ENCODE measurements around the gene DBF4.
"Not testable (repeated sequence)": the region's sequence is repeated elsewhere in the genome, so short reads cannot be mapped to it uniquely, and the experiment has no call there.

Gene DBF4

GRCh38 chr7:87866533-87866932 lies 9.8 kb upstream of the DBF4 start:
- H3K4me1 ChIP-seq (ENCODE audit: control insufficient read depth, insufficient read depth, low read length); H3K9ac ChIP-seq (ENCODE audit: low read length); H3K36me3 ChIP-seq (ENCODE audit: control insufficient read depth, insufficient read depth, low read length, severe bottlenecking); DNase-seq (ENCODE audit: low read depth); H3K27me3 ChIP-seq (replicated peaks; ENCODE audit: control insufficient read depth, insufficient read depth, low read length); H3K4me3 ChIP-seq (ENCODE audit: low read length): not testable (repeated sequence)
- H3K9me3 ChIP-seq (ENCODE audit: control insufficient read depth, low read length) = peaks cover 13% of the 10 kb centered on the region

- peaks cover 13% of the 10 kb centered on the region for H3K9me3 ChIP-seq (ENCODE audit: control insufficient read depth, low read length)
These were observed 5.8 kb upstream of the DBF4 start for GRCh38 chr7:87870471-87870870.

GRCh38 chr7:87872346-87872745 lies 3.9 kb upstream of the DBF4 start:
- peaks cover 5% of the 10 kb centered on the region for H3K4me1 ChIP-seq (ENCODE audit: control insufficient read depth, insufficient read depth, low read length)
- no peaks in the 10 kb centered on the region for H3K36me3 ChIP-seq (ENCODE audit: control insufficient read depth, insufficient read depth, low read length, severe bottlenecking)
- H3K27me3 ChIP-seq (replicated peaks; ENCODE audit: control insufficient read depth, insufficient read depth, low read length) = no peaks in the 10 kb centered on the region
- no peak overlapping the region for H3K9ac ChIP-seq (ENCODE audit: low read length)
- no peak for DNase-seq (ENCODE audit: low read depth)
- H3K9me3 ChIP-seq (ENCODE audit: control insufficient read depth, low read length) = no peaks in the 10 kb centered on the region
- H3K4me3 ChIP-seq (ENCODE audit: low read length) = no peak overlapping the region

More at GRCh38 chr7:87870471-87870870, 5.8 kb upstream of the DBF4 start:
- Histone ChIP-seq H3K9ac (ENCODE audit: low read length) (no peak overlapping the region), H3K4me1 (ENCODE audit: control insufficient read depth, insufficient read depth, low read length) (peaks cover 5% of the 10 kb centered on the region), H3K36me3 (ENCODE audit: control insufficient read depth, insufficient read depth, low read length, severe bottlenecking) (no peaks in the 10 kb centered on the region), H3K4me3 (ENCODE audit: low read length) (no peak overlapping the region), H3K27me3 (replicated peaks; ENCODE audit: control insufficient read depth, insufficient read depth, low read length) (no peaks in the 10 kb centered on the region)
- DNase-seq (ENCODE audit: low read depth) = no peak

- not testable (repeated sequence) for H3K9ac ChIP-seq (ENCODE audit: low read length); H3K4me3 ChIP-seq (ENCODE audit: low read length); H3K36me3 ChIP-seq (ENCODE audit: control insufficient read depth, insufficient read depth, low read length, severe bottlenecking); H3K27me3 ChIP-seq (replicated peaks; ENCODE audit: control insufficient read depth, insufficient read depth, low read length); H3K9me3 ChIP-seq (ENCODE audit: control insufficient read depth, low read length); DNase-seq (ENCODE audit: low read depth)
- peaks cover 14% of the 10 kb centered on the region for H3K4me1 ChIP-seq (ENCODE audit: control insufficient read depth, insufficient read depth, low read length)
These were observed 3.0 kb upstream of the DBF4 start for GRCh38 chr7:87873328-87873727.

- Histone ChIP-seq H3K9me3 (ENCODE audit: control insufficient read depth, low read length) (no peaks in the 10 kb centered on the region), H3K4me1 (ENCODE audit: control insufficient read depth, insufficient read depth, low read length) (peaks cover 18% of the 10 kb centered on the region), H3K4me3 (ENCODE audit: low read length) (no peak overlapping the region), H3K36me3 (ENCODE audit: control insufficient read depth, insufficient read depth, low read length, severe bottlenecking) (no peaks in the 10 kb centered on the region), H3K9ac (ENCODE audit: low read length) (no peak overlapping the region), H3K27me3 (replicated peaks; ENCODE audit: control insufficient read depth, insufficient read depth, low read length) (no peaks in the 10 kb centered on the region)
- no peak for DNase-seq (ENCODE audit: low read depth)
These were observed 2.2 kb upstream of the DBF4 start for GRCh38 chr7:87874066-87874465.

- peaks cover 18% of the 10 kb centered on the region for H3K4me1 ChIP-seq (ENCODE audit: control insufficient read depth, insufficient read depth, low read length)
- no peak for DNase-seq (ENCODE audit: low read depth)
These were observed 898 bp upstream of the DBF4 start for GRCh38 chr7:87875151-87876039.

GRCh38 chr7:87876869-87877234 lies 559 bp downstream of the DBF4 start:
- peaks cover 18% of the 10 kb centered on the region for H3K4me1 ChIP-seq (ENCODE audit: control insufficient read depth, insufficient read depth, low read length)
- no peaks in the 10 kb centered on the region for H3K36me3 ChIP-seq (ENCODE audit: control insufficient read depth, insufficient read depth, low read length, severe bottlenecking)
- H3K9me3 ChIP-seq (ENCODE audit: control insufficient read depth, low read length) = no peaks in the 10 kb centered on the region
- peak; percentile 87 for DNase-seq (ENCODE audit: low read depth)
- no peaks in the 10 kb centered on the region for H3K27me3 ChIP-seq (replicated peaks; ENCODE audit: control insufficient read depth, insufficient read depth, low read length)
- H3K9ac ChIP-seq (ENCODE audit: low read length) = peak overlapping the region; percentile 92
- peak overlapping the region; percentile 95 for H3K4me3 ChIP-seq (ENCODE audit: low read length)

More at GRCh38 chr7:87875151-87876039, 898 bp upstream of the DBF4 start:
- H3K4me3 ChIP-seq (ENCODE audit: low read length) = peak overlapping the region; percentile 95
- H3K9ac ChIP-seq (ENCODE audit: low read length) = peak overlapping the region; percentile 92
- no peaks in the 10 kb centered on the region for H3K27me3 ChIP-seq (replicated peaks; ENCODE audit: control insufficient read depth, insufficient read depth, low read length)
- H3K36me3 ChIP-seq (ENCODE audit: control insufficient read depth, insufficient read depth, low read length, severe bottlenecking) = no peaks in the 10 kb centered on the region
- no peaks in the 10 kb centered on the region for H3K9me3 ChIP-seq (ENCODE audit: control insufficient read depth, low read length)

GRCh38 chr7:87877366-87878040 lies 1.2 kb downstream of the DBF4 start:
- Histone ChIP-seq H3K27me3 (replicated peaks; ENCODE audit: control insufficient read depth, insufficient read depth, low read length) (no peaks in the 10 kb centered on the region), H3K9ac (ENCODE audit: low read length) (peak overlapping the region; percentile 92), H3K36me3 (ENCODE audit: control insufficient read depth, insufficient read depth, low read length, severe bottlenecking) (no peaks in the 10 kb centered on the region), H3K4me3 (ENCODE audit: low read length) (peak overlapping the region; percentile 95), H3K4me1 (ENCODE audit: control insufficient read depth, insufficient read depth, low read length) (peaks cover 18% of the 10 kb centered on the region), H3K9me3 (ENCODE audit: control insufficient read depth, low read length) (no peaks in the 10 kb centered on the region)
- DNase-seq (ENCODE audit: low read depth) = peak; percentile 26

GRCh38 chr7:87878208-87878735 lies 2.0 kb downstream of the DBF4 start:
- H3K4me3 ChIP-seq (ENCODE audit: low read length) = peak overlapping the region; percentile 95
- H3K4me1 ChIP-seq (ENCODE audit: control insufficient read depth, insufficient read depth, low read length) = peaks cover 18% of the 10 kb centered on the region
- H3K9ac ChIP-seq (ENCODE audit: low read length) = peak overlapping the region; percentile 35
- no peaks in the 10 kb centered on the region for H3K9me3 ChIP-seq (ENCODE audit: control insufficient read depth, low read length)
- no peaks in the 10 kb centered on the region for H3K36me3 ChIP-seq (ENCODE audit: control insufficient read depth, insufficient read depth, low read length, severe bottlenecking)
- peak; percentile 17 for DNase-seq (ENCODE audit: low read depth)
- no peaks in the 10 kb centered on the region for H3K27me3 ChIP-seq (replicated peaks; ENCODE audit: control insufficient read depth, insufficient read depth, low read length)

GRCh38 chr7:87882151-87882937 lies 6.1 kb downstream of the DBF4 start:
- no peak for DNase-seq (ENCODE audit: low read depth)

GRCh38 chr7:87885018-87885417 lies 8.7 kb downstream of the DBF4 start:
- DNase-seq (ENCODE audit: low read depth) = no peak
- H3K36me3 ChIP-seq (ENCODE audit: control insufficient read depth, insufficient read depth, low read length, severe bottlenecking) = peaks cover 4% of the 10 kb centered on the region
- H3K4me1 ChIP-seq (ENCODE audit: control insufficient read depth, insufficient read depth, low read length) = no peaks in the 10 kb centered on the region
- H3K9ac ChIP-seq (ENCODE audit: low read length) = no peak overlapping the region
- H3K27me3 ChIP-seq (replicated peaks; ENCODE audit: control insufficient read depth, insufficient read depth, low read length) = no peaks in the 10 kb centered on the region
- no peaks in the 10 kb centered on the region for H3K9me3 ChIP-seq (ENCODE audit: control insufficient read depth, low read length)
- H3K4me3 ChIP-seq (ENCODE audit: low read length) = no peak overlapping the region

More at GRCh38 chr7:87882151-87882937, 6.1 kb downstream of the DBF4 start:
- Histone ChIP-seq H3K4me3 (ENCODE audit: low read length) (no peak overlapping the region), H3K9me3 (ENCODE audit: control insufficient read depth, low read length) (no peaks in the 10 kb centered on the region), H3K27me3 (replicated peaks; ENCODE audit: control insufficient read depth, insufficient read depth, low read length) (no peaks in the 10 kb centered on the region), H3K4me1 (ENCODE audit: control insufficient read depth, insufficient read depth, low read length) (peaks cover 13% of the 10 kb centered on the region), H3K9ac (ENCODE audit: low read length) (no peak overlapping the region), H3K36me3 (ENCODE audit: control insufficient read depth, insufficient read depth, low read length, severe bottlenecking) (peaks cover 2% of the 10 kb centered on the region)
